ENCODE measurements around the gene VRTN.

Gene VRTN

DNA sequence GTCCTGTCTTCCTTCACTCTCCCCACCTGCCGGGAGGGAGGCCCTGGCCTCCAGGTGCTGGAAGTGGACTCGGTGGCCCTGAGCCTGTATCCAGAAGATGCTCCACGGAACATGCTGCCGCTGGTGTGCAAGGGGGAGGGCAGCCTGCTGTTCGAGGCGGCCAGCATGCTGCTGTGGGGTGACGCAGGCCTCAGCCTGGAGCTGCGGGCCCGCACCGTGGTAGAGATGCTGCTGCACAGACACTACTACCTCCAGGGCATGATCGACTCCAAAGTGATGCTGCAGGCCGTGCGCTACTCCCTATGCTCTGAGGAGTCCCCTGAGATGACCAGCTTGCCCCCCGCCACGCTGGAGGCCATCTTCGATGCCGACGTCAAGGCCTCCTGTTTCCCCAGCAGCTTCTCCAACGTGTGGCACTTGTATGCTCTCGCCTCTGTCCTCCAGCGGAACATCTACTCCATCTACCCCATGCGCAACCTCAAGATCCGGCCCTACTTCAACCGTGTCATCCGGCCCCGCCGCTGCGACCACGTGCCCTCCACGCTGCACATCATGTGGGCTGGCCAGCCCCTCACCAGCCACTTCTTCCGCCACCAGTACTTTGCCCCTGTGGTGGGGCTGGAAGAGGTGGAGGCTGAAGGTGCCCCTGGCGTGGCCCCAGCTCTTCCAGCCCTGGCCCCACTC lies 8.8 kb downstream of the VRTN start:
- TF ChIP-seq, protein P1, sequence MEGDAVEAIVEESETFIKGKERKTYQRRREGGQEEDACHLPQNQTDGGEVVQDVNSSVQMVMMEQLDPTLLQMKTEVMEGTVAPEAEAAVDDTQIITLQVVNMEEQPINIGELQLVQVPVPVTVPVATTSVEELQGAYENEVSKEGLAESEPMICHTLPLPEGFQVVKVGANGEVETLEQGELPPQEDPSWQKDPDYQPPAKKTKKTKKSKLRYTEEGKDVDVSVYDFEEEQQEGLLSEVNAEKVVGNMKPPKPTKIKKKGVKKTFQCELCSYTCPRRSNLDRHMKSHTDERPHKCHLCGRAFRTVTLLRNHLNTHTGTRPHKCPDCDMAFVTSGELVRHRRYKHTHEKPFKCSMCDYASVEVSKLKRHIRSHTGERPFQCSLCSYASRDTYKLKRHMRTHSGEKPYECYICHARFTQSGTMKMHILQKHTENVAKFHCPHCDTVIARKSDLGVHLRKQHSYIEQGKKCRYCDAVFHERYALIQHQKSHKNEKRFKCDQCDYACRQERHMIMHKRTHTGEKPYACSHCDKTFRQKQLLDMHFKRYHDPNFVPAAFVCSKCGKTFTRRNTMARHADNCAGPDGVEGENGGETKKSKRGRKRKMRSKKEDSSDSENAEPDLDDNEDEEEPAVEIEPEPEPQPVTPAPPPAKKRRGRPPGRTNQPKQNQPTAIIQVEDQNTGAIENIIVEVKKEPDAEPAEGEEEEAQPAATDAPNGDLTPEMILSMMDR (IDR thresholded peaks at IDR 0.05) = no peak

DNA sequence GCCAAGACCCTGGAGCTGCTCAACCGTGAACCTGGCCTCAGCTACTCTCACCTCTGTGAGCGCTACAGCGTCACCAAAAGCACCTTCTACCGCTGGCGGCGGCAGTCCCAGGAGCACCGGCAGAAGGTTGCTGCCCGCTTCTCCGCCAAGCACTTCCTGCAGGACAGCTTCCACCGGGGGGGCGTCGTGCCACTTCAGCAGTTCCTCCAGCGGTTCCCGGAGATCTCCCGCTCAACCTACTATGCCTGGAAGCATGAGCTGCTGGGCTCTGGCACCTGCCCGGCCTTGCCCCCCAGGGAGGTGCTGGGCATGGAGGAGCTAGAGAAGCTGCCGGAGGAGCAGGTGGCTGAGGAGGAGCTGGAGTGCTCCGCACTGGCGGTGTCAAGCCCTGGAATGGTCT lies 9.3 kb downstream of the VRTN start:
- TF ChIP-seq, protein P1 (IDR thresholded peaks at IDR 0.05) = no peak

DNA sequence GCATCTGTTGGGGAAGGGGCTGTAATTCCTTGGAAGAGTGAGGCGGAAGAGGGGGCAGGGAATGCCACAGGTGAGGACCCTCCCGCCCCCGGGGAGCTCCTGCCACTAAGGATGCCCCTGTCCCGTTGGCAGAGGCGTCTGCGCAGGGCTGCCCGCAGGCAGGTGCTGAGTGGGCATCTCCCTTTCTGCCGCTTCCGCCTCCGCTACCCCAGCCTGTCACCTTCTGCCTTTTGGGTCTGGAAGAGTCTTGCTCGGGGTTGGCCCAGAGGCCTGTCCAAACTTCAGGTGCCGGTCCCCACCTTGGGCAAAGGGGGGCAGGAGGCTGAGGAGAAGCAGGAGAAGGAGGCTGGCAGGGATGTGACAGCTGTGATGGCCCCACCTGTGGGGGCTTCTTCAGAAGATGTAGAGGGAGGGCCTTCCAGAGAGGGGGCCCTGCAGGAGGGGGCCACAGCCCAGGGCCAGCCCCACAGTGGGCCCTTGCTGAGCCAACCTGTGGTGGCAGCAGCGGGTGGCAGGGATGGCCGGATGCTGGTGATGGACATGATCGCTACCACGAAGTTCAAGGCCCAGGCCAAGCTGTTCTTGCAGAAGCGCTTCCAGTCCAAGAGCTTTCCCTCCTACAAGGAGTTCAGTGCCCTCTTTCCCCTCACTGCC lies 10.0 kb downstream of the VRTN start:
- TF ChIP-seq, protein P1 (IDR thresholded peaks at IDR 0.05) = no peak

DNA sequence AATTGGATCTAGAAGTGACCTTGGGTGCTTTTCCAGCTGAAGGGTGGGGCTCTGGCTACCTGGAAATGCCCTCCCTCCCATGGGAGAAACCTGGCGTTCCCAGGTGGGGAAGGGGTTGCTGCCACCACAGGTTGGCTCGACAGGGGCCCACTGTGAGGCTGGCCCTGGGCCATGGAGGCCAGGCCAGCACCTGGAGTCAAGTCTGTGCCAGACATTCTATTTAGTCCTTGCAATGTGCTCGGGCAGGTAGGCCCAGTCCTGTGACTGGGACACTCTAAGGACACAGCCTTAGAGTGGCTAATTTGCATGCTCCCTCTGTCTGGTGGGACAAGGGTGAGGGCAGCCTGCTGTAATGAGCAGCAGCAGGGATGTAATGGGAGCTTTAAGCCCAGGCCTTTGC lies 11.9 kb downstream of the VRTN start:
- TF ChIP-seq, protein P1 (IDR thresholded peaks at IDR 0.05) = no peak

DNA sequence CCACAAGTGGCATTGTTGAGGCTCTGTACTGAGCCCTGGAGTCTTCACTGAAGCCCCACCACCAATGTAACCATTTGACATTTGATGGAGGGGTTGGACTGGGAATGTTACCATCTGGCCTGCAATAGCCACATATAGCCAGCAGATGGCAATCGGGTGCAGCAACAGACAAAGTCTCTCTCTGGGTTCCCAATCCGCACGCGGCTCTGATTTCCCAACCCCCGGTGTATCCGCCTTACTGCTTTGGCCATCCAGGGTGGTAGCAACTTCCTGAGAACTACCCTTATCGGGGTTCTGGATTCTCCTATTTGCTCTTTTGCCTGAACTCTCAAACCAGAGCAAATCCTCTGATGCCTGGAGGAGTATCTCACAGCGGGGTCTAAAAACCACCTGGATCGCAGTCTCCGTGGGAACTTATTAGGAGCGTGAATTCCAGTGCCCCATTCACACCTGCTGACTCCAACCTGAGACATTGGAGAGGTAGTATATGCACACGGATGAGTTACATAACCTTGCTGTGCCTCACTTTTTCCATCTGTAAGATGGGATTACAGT lies 14.2 kb downstream of the VRTN start:
- TF ChIP-seq, protein P1 (IDR thresholded peaks at IDR 0.05) = peak; percentile 90

DNA sequence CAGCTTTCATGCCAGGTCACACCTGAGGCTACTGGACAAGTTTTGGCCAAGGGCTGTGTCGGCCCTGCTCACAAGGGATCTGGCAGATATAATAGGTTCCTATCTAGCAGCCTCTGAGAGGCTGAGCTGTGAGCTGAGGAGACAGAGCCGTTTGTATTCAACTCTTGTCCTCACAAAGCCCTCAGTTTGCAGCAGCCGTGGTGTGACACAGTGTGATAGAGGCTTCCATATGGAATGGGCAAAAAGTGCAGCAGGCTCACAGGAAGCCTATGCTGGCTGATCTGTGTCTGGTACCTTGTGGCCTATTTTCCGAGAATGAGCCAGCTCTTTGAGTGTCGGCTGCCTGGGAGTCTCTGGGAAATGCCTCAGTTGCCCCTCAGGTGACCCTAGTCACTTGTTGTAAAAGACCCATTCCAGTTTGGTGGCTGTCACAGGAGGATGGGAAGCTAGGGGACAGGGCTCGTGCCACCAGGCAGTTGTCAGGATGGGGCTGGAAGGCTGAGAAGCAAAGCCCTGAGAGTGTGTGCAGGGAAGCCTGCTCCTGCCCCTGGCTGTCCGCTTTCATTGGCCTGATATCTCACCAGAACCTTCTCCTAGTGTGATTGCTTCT lies 16.1 kb downstream of the VRTN start:
- TF ChIP-seq, protein P1 (IDR thresholded peaks at IDR 0.05) = no peak

DNA sequence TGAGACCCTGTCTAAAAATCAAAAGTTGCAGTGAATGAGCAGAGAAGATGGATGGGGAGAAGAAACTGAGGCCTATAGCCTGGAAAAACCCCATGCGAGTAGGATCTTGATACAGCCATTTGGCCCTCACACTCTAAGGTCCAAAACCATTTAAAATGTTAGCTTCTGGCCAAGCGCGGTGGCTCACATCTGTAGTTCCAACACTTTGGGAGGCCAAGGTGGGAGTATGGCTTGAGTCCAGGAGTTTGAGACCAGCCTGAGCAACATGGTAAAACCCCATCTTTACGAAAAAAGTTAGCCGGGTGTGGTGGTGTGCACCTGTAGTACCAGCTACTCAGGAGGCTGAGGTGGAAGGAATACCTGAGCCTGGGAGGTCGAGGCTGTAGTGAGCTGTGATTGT lies 19.8 kb downstream of the VRTN start:
- TF ChIP-seq, protein P1 (IDR thresholded peaks at IDR 0.05) = no peak
